ENCODE measurements around the gene PRSS36. TPM values are rescaled to one million over a fixed set of nuclear protein-coding genes. Genes with fewer than 3 reads are reported as not detected.
A peak's percentile ranks its signal among the peaks of the same experiment; 100 is the strongest.

The PRSS36 gene
- total and polyA plus RNA-seq, 9 of the 15 experiments (the other 6 are each of a cell fraction or from before 2014, with no cell fraction given), result 0.09 to 1.2 (median 0.54) TPM; not detected in 2

DNA sequence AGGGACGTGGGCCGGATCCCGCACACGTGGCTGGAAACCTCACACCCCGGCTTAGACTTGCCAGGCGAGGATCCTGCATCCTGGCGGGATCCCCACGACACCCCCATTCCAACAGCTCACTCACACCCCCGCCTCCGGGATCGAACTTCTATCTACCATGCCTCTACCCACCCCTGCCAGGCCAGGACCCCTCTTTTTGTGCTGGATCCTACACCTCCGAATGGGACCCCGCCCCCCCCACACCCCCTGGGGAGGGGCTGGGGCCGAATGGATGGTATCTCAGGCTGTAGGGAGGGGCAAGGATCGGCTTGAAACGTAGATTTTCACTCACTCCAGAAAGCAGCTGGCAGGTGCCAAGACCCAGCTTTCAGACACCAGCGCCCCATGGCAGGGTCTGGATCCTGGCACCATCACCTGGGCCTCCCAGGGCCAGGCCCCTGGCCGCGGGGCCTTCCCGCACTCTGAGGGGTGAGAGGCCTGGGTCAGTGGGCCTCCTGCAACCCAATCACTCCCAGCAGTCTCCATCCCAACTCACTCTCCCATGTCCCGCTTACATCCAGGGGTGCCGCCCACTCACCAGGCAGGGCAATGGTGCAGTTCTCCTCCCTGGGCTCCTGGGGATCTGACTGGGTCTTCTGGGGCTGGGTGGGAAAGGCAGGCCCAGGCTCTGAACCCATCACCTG lies 6.7 kb downstream of the PRSS36 start:
- BruUV-seq (replicated peaks), result no TSS peak
- POLR2A ChIA-PET, result interaction anchor here (0.6 to 3.5 kb wide), 9 partner anchors 9 to 727 kb away, joined by 3 to 39 read pairs (median 4); partner anchors contain the start of genes FUS, KAT8, ZNF646 and ZNF668
- in situ Hi-C loops (cut with MboI) (no loop called here), intact Hi-C loops (cut with micrococcal nuclease) (loop anchor here (2.0 to 10.0 kb wide), 4 partner anchors 26 to 158 kb away; partner anchors contain the start of genes BCKDK, HSD3B7, KAT8 and ZNF646)
- CTCF ChIA-PET (ENCODE audit: low intra/inter-chr PET ratio), result no interaction called here
- peak overlapping the region; percentile 92 for H2AFZ ChIP-seq (ENCODE audit: low read depth, low read length)
- 77% methylated on average over 11 of the region's 22 CpGs for WGBS (ENCODE audit: insufficient coverage, low coverage, missing lambda C conversion rate)
- no peak overlapping the region for H3K4me3 ChIP-seq
- peaks cover 15 to 21% of the 10 kb centered on the region in 2 experiments; a peak in 4 of 5 replicates for H3K27me3 ChIP-seq (ENCODE audit: control insufficient read depth in 2 of 2, insufficient read depth in 2 of 2, low read length in 2 of 2)
- ATAC-seq (no peak), FAIRE-seq (no peak), DNase-seq (ENCODE audit: extremely low read depth in 1 of 4, low spot score in 3 of 4) (peak in 1 of 4 experiments; percentile 4)
- H3K27ac ChIP-seq (ENCODE audit: extremely low read depth, low read depth, low read length), result no peak overlapping the region
- no peaks in the 10 kb centered on the region; the same call in 1 of the 2 replicates for H4K20me1 ChIP-seq (replicated peaks; ENCODE audit: control insufficient read depth, insufficient read depth, low read length)
- no peak overlapping the region for H3K4me2 ChIP-seq (ENCODE audit: insufficient read depth, low read length)
- H3K9me1 ChIP-seq (ENCODE audit: control insufficient read depth, insufficient read depth, low read length), result no peaks in the 10 kb centered on the region
- no peaks in the 10 kb centered on the region for H3K79me2 ChIP-seq (ENCODE audit: control insufficient read depth, insufficient read depth, low read length)
- peaks cover 14 to 46% of the 10 kb centered on the region in 2 experiments for H3K4me1 ChIP-seq (replicated peaks in 1 of 2; ENCODE audit: control insufficient read depth in 2 of 2, insufficient read depth in 2 of 2, low read length in 2 of 2)
- H3K9ac ChIP-seq (ENCODE audit: insufficient read depth in 1 of 2, low read depth in 2 of 2, low read length in 2 of 2), result peak overlapping the region; percentile 58 to 92; a peak in 3 of 4 replicates
- no peaks in the 10 kb centered on the region for H3K36me3 ChIP-seq (ENCODE audit: control insufficient read depth, insufficient read depth, low read length)
- H3K9me3 ChIP-seq (replicated peaks; ENCODE audit: control insufficient read depth, insufficient read depth, low read depth, low read length), result no peaks in the 10 kb centered on the region
- TF ChIP-seq, protein P1, sequence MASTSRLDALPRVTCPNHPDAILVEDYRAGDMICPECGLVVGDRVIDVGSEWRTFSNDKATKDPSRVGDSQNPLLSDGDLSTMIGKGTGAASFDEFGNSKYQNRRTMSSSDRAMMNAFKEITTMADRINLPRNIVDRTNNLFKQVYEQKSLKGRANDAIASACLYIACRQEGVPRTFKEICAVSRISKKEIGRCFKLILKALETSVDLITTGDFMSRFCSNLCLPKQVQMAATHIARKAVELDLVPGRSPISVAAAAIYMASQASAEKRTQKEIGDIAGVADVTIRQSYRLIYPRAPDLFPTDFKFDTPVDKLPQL (IDR thresholded peaks at IDR 0.05; ENCODE audit: extremely low read depth, insufficient read length), result no peak
- TF ChIP-seq STAT5B (CRISPR knock-in tag; IDR thresholded peaks at IDR 0.05), result no peak
- TF ChIP-seq ZC3H4 (CRISPR knock-in tag; IDR thresholded peaks at IDR 0.05; ENCODE audit: borderline replicate concordance), result 0 out of 2 replicates have a peak, but pooled peaks have one; percentile 6
- TF ChIP-seq FOSL1 (tag; conservative IDR thresholded peaks at IDR 0.05), result no peak
- TF ChIP-seq, protein P2, sequence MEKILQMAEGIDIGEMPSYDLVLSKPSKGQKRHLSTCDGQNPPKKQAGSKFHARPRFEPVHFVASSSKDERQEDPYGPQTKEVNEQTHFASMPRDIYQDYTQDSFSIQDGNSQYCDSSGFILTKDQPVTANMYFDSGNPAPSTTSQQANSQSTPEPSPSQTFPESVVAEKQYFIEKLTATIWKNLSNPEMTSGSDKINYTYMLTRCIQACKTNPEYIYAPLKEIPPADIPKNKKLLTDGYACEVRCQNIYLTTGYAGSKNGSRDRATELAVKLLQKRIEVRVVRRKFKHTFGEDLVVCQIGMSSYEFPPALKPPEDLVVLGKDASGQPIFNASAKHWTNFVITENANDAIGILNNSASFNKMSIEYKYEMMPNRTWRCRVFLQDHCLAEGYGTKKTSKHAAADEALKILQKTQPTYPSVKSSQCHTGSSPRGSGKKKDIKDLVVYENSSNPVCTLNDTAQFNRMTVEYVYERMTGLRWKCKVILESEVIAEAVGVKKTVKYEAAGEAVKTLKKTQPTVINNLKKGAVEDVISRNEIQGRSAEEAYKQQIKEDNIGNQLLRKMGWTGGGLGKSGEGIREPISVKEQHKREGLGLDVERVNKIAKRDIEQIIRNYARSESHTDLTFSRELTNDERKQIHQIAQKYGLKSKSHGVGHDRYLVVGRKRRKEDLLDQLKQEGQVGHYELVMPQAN (IDR thresholded peaks at IDR 0.05; ENCODE audit: borderline replicate concordance), result no peak
- no peak for TF ChIP-seq ZNF197 (CRISPR knock-in tag; IDR thresholded peaks at IDR 0.05; ENCODE audit: low read depth)
- TF ChIP-seq PTTG1 (tag; IDR thresholded peaks at IDR 0.05; ENCODE audit: low read depth), result no peak
- TF ChIP-seq, protein P3, sequence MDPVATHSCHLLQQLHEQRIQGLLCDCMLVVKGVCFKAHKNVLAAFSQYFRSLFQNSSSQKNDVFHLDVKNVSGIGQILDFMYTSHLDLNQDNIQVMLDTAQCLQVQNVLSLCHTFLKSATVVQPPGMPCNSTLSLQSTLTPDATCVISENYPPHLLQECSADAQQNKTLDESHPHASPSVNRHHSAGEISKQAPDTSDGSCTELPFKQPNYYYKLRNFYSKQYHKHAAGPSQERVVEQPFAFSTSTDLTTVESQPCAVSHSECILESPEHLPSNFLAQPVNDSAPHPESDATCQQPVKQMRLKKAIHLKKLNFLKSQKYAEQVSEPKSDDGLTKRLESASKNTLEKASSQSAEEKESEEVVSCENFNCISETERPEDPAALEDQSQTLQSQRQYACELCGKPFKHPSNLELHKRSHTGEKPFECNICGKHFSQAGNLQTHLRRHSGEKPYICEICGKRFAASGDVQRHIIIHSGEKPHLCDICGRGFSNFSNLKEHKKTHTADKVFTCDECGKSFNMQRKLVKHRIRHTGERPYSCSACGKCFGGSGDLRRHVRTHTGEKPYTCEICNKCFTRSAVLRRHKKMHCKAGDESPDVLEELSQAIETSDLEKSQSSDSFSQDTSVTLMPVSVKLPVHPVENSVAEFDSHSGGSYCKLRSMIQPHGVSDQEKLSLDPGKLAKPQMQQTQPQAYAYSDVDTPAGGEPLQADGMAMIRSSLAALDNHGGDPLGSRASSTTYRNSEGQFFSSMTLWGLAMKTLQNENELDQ (CRISPR knock-in tag; IDR thresholded peaks at IDR 0.05; ENCODE audit: borderline replicate concordance), result no peak
- TF ChIP-seq RBM14 (IDR thresholded peaks at IDR 0.05; ENCODE audit: borderline replicate concordance, insufficient read depth, low read depth, low read length), result no peak
- TF ChIP-seq, protein P4, sequence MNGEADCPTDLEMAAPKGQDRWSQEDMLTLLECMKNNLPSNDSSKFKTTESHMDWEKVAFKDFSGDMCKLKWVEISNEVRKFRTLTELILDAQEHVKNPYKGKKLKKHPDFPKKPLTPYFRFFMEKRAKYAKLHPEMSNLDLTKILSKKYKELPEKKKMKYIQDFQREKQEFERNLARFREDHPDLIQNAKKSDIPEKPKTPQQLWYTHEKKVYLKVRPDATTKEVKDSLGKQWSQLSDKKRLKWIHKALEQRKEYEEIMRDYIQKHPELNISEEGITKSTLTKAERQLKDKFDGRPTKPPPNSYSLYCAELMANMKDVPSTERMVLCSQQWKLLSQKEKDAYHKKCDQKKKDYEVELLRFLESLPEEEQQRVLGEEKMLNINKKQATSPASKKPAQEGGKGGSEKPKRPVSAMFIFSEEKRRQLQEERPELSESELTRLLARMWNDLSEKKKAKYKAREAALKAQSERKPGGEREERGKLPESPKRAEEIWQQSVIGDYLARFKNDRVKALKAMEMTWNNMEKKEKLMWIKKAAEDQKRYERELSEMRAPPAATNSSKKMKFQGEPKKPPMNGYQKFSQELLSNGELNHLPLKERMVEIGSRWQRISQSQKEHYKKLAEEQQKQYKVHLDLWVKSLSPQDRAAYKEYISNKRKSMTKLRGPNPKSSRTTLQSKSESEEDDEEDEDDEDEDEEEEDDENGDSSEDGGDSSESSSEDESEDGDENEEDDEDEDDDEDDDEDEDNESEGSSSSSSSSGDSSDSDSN (IDR thresholded peaks at IDR 0.05; ENCODE audit: borderline replicate concordance in 1 of 2, low read depth in 2 of 2, low read length in 2 of 2), result no peak

Measured in K562 (cell line).